Endodermal cell (in vitro differentiated cells): ENCODE results near the gene SND1. TPM values are rescaled to one million over a fixed set of nuclear protein-coding genes. Genes with fewer than 3 reads are reported as not detected.

Experiments used
- DNase-seq: peaks from one replicate; pipeline ENCODE4 v3.0.0-alpha.2; 2017
- H3K27ac ChIP-seq: 2 replicates; pipeline ENCODE4 v1.5.1; 2013; ENCODE audit warnings: mild to moderate bottlenecking, low read depth, low read length, moderate library complexity
- H3K27me3 ChIP-seq: 2 replicates; pipeline ENCODE4 v1.6.1; 2013; ENCODE audit warnings: mild to moderate bottlenecking, low read length, moderate library complexity; ENCODE audit not compliant: insufficient read depth, control insufficient read depth, poor library complexity, severe bottlenecking
- H3K36me3 ChIP-seq: 2 replicates; pipeline ENCODE4 v1.7.0; 2013; ENCODE audit warnings: mild to moderate bottlenecking, low read length, moderate library complexity; ENCODE audit not compliant: control insufficient read depth, insufficient read depth
- H3K4me1 ChIP-seq: one replicate; pipeline ENCODE4 v1.7.0; 2013; ENCODE audit warnings: low read length; ENCODE audit not compliant: control insufficient read depth, insufficient read depth
- H3K4me3 ChIP-seq: 2 replicates; pipeline ENCODE4 v1.5.1; 2013; ENCODE audit warnings: mild to moderate bottlenecking, low read length, moderate library complexity
- H3K9ac ChIP-seq: 2 replicates; pipeline ENCODE4 v1.6.1; 2013; ENCODE audit warnings: mild to moderate bottlenecking, low read length, moderate library complexity; ENCODE audit not compliant: poor library complexity, severe bottlenecking; ENCODE audit errors: extremely low read depth
- H3K9me3 ChIP-seq: 2 replicates; pipeline ENCODE4 v1.6.1; 2013; ENCODE audit warnings: mild to moderate bottlenecking, low read length, moderate library complexity; ENCODE audit not compliant: control insufficient read depth
- H3K27ac Mint-ChIP-seq: 2 replicates; pipeline ENCODE4 v1.8.0; 2020; ENCODE audit warnings: mixed read lengths
- H3K27me3 Mint-ChIP-seq: 2 replicates; pipeline ENCODE4 v1.8.0; 2021; ENCODE audit warnings: mild to moderate bottlenecking, mixed read lengths; ENCODE audit not compliant: insufficient read depth
- H3K36me3 Mint-ChIP-seq: 2 replicates; pipeline ENCODE4 v1.8.0; 2020; ENCODE audit warnings: low read depth, mixed read lengths
- H3K4me1 Mint-ChIP-seq: 2 replicates; pipeline ENCODE4 v1.8.0; 2020; ENCODE audit warnings: mixed read lengths
- H3K4me3 Mint-ChIP-seq: 2 replicates; pipeline ENCODE4 v1.8.0; 2020; ENCODE audit warnings: mild to moderate bottlenecking, moderate library complexity, mixed read lengths
- H3K9me3 Mint-ChIP-seq: 2 replicates; pipeline ENCODE4 v1.8.0; 2020; ENCODE audit warnings: mild to moderate bottlenecking, mixed read lengths
- CTCF ChIP-seq: fragments of 200-600 bp; sonication (generic); conservative IDR thresholded peaks from 2 replicates; pipeline ENCODE4 v1.5.0; 2021; ENCODE audit warnings: antibody characterized with exemption, mild to moderate bottlenecking
- WGBS, 2 experiments: methylation state at CpG; one replicate each; pipeline versions ENCODE4 v1.1.5 to v1.1.7; 2013; ENCODE audit warnings: missing lambda C conversion rate in 2 of 2, mixed read lengths in 1 of 2; ENCODE audit not compliant: insufficient coverage in 1 of 2, insufficient read length in 1 of 2; 5-methylcytosine and 5-hydroxymethylcytosine counted together
- total RNA-seq, 2 donors: library from RNA; stranded (reverse); fragmentation: NEBNext Ultra II Directional in 1 of 2; extraction: Animal tissue kit (Norgen Biotek cat#: 25700) in 1 of 2; gene quantifications; 2 replicates in 1 of 2; 3 replicates in 1 of 2; pipeline ENCODE4 v1.2.1, GENCODE V29; 2021

The SND1 gene
- total RNA-seq, 2 donors from 2014 or later = 240 to 267 TPM

- H3K4me1 Mint-ChIP-seq = no peaks in the 10 kb centered on the region
- TF ChIP-seq CTCF = no peak
Measured at GRCh38 chr7:128125816-128126215, 473.8 kb downstream of the SND1 start.

DNA sequence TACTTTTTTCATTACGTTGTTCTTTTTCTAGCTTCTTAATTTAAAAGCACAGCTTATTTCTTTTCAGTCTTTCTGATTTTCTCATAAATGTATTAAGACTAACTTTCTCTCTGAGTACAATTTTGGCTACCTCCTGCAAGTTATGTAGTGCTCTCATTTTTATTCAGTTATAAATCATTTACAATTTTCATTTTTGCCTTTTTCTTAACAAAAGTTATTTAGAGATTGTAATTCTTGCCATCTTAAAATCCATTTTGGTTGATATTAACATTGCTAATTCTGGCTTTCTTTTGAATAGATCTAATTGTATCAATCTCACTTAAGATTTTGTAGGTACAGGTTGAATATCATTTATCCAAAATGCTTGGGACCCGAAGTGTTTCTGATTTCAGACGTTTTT, 476.4 kb downstream of the SND1 start:
- no peak for TF ChIP-seq CTCF
- no peak overlapping the region for H3K27ac ChIP-seq
- no peak overlapping the region for H3K4me3 ChIP-seq
- H3K36me3 Mint-ChIP-seq = no peaks in the 10 kb centered on the region
- H3K27ac Mint-ChIP-seq = no peak overlapping the region
- H3K9me3 Mint-ChIP-seq = no peaks in the 10 kb centered on the region
- no peaks in the 10 kb centered on the region for H3K36me3 ChIP-seq
- H3K4me3 Mint-ChIP-seq = no peak overlapping the region
- no peaks in the 10 kb centered on the region for H3K9me3 ChIP-seq
- no peak for DNase-seq
- peaks cover 33% of the 10 kb centered on the region for H3K27me3 ChIP-seq
- no peak overlapping the region for H3K9ac ChIP-seq
- H3K27me3 Mint-ChIP-seq = peaks cover 9% of the 10 kb centered on the region
- no peaks in the 10 kb centered on the region for H3K4me1 ChIP-seq
- H3K4me1 Mint-ChIP-seq = no peaks in the 10 kb centered on the region
- WGBS, 2 experiments = 81 to 100% methylated on average over 1 to 3 of the region's 3 CpGs

More at GRCh38 chr7:128125816-128126215, 473.8 kb downstream of the SND1 start:
- 88% methylated on average over 1 of the region's 1 CpG; no CpG with 5 or more reads in 1 of the 2 experiments for WGBS, 2 experiments
- no peaks in the 10 kb centered on the region for H3K9me3 Mint-ChIP-seq
- Histone ChIP-seq H3K9me3 (no peaks in the 10 kb centered on the region), H3K4me3 (no peak overlapping the region), H3K4me1 (no peaks in the 10 kb centered on the region), H3K27me3 (peaks cover 11% of the 10 kb centered on the region), H3K9ac (no peak overlapping the region), H3K27ac (no peak overlapping the region), H3K36me3 (no peaks in the 10 kb centered on the region)
- no peak for DNase-seq
- H3K36me3 Mint-ChIP-seq = no peaks in the 10 kb centered on the region
- H3K27me3 Mint-ChIP-seq = peaks cover 9% of the 10 kb centered on the region
- no peak overlapping the region for H3K27ac Mint-ChIP-seq
- no peak overlapping the region for H3K4me3 Mint-ChIP-seq

DNA sequence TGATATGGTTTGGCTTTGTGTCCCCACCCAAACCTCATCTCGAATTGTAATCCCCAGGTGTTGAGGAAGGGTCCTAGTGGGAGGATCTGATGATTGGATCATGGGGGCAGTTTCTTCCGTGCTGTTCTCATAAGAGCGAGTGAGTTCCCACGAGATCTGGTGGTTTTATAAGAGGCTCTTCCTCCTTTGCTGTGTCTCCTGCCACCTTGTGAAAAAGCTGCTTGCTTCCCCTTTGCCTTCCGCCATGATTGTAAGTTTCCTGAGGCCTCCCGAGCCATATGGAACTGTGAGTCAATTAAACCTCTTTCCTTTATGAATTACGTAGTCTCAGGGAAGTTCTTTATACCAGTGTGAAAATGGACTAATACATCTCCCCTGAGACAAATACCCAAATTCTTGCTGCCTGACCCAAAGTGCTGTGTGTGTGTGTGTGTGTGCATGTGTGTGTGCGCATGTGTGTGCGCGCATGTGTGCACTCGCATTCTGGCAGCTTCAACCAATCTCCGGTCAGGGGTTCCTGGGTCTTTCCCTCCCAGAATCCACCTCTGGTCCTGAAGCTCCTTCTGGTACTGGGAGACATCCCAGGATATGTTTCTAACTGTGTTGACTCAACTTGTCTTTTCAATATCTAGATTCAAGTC, 477.4 kb downstream of the SND1 start:
- no peaks in the 10 kb centered on the region for H3K9me3 ChIP-seq

More for the DNA sequence above, 477.4 kb downstream of the SND1 start:
- Histone ChIP-seq H3K9ac (no peak overlapping the region), H3K27ac (no peak overlapping the region), H3K27me3 (peaks cover 42% of the 10 kb centered on the region), H3K36me3 (no peaks in the 10 kb centered on the region), H3K4me3 (no peak overlapping the region), H3K4me1 (no peaks in the 10 kb centered on the region)
- H3K4me1 Mint-ChIP-seq = no peaks in the 10 kb centered on the region
- no peaks in the 10 kb centered on the region for H3K9me3 Mint-ChIP-seq
- H3K4me3 Mint-ChIP-seq = no peak overlapping the region
- WGBS, 2 experiments = 82 to 94% methylated on average over 11 to 12 of the region's 12 CpGs
- no peak for DNase-seq
- TF ChIP-seq CTCF = no peak
- H3K27ac Mint-ChIP-seq = no peak overlapping the region
- H3K27me3 Mint-ChIP-seq = peaks cover 18% of the 10 kb centered on the region
- no peaks in the 10 kb centered on the region for H3K36me3 Mint-ChIP-seq
